HUDEP-2 (cell line): ENCODE data around the gene MS4A6E.
A peak's percentile ranks its signal among the peaks of the same experiment; 100 is the strongest.
"Not testable (repeated sequence)": the region's sequence is repeated elsewhere in the genome, so short reads cannot be mapped to it uniquely, and the experiment has no call there.

Source experiments
- DNase-seq, 76 experiments: peaks; one replicate each; lab custom pipeline; 2025; ENCODE audit not compliant: unreplicated experiment in 76 of 76; lab: John Stamatoyannopoulos, UW

The MS4A6E gene

GRCh38 chr11:60334005-60334620 is 7.1 kb downstream of the MS4A6E start:
- peak in 57 of 76 experiments; percentile 4 to 73 (median 35) for DNase-seq

- DNase-seq, result no peak
Observed at GRCh38 chr11:60336767-60337391, 9.8 kb downstream of the MS4A6E start.

- DNase-seq, result no peak
Observed at GRCh38 chr11:60338053-60338452, 11.0 kb downstream of the MS4A6E start.

- DNase-seq, result no peak
Observed at GRCh38 chr11:60339356-60339755, 12.3 kb downstream of the MS4A6E start.

- peak in 1 of 76 experiments; percentile 3 for DNase-seq
Observed at GRCh38 chr11:60343094-60343704, 16.1 kb downstream of the MS4A6E start.

- no peak for DNase-seq
Observed at GRCh38 chr11:60344146-60344545, 17.1 kb downstream of the MS4A6E start.

GRCh38 chr11:60345489-60345888 is 18.4 kb downstream of the MS4A6E start:
- DNase-seq, result peak in 40 of 76 experiments; percentile 1 to 55 (median 18)

GRCh38 chr11:60347084-60347797 is 20.2 kb downstream of the MS4A6E start:
- no peak for DNase-seq

GRCh38 chr11:60348116-60348515 is 21.1 kb downstream of the MS4A6E start:
- DNase-seq, result no peak

- DNase-seq, result no peak
Observed at GRCh38 chr11:60349990-60350389, 22.9 kb downstream of the MS4A6E start.

GRCh38 chr11:60357771-60358170 is 30.7 kb downstream of the MS4A6E start:
- no peak for DNase-seq

- no peak for DNase-seq
Observed at GRCh38 chr11:60360621-60361020, 33.6 kb downstream of the MS4A6E start.

- DNase-seq, result no peak
Observed at GRCh38 chr11:60362241-60362640, 35.2 kb downstream of the MS4A6E start.

- peak in 42 of 76 experiments; percentile 1 to 67 (median 24) for DNase-seq
Observed at GRCh38 chr11:60363542-60364470, 36.8 kb downstream of the MS4A6E start.

- not testable (repeated sequence) for DNase-seq
Observed at GRCh38 chr11:60366262-60366904, 39.3 kb downstream of the MS4A6E start.

GRCh38 chr11:60367009-60367408 is 40.0 kb downstream of the MS4A6E start:
- DNase-seq, result no peak

- no peak for DNase-seq
Observed at GRCh38 chr11:60367896-60368295, 40.8 kb downstream of the MS4A6E start.

- DNase-seq, result no peak
Observed at GRCh38 chr11:60370252-60370810, 43.3 kb downstream of the MS4A6E start.

GRCh38 chr11:60370811-60371298 is 43.8 kb downstream of the MS4A6E start:
- no peak for DNase-seq
